ENCODE results near the gene RFC2.
A peak's percentile ranks its signal among the peaks of the same experiment; 100 is the strongest.

The RFC2 gene

DNA sequence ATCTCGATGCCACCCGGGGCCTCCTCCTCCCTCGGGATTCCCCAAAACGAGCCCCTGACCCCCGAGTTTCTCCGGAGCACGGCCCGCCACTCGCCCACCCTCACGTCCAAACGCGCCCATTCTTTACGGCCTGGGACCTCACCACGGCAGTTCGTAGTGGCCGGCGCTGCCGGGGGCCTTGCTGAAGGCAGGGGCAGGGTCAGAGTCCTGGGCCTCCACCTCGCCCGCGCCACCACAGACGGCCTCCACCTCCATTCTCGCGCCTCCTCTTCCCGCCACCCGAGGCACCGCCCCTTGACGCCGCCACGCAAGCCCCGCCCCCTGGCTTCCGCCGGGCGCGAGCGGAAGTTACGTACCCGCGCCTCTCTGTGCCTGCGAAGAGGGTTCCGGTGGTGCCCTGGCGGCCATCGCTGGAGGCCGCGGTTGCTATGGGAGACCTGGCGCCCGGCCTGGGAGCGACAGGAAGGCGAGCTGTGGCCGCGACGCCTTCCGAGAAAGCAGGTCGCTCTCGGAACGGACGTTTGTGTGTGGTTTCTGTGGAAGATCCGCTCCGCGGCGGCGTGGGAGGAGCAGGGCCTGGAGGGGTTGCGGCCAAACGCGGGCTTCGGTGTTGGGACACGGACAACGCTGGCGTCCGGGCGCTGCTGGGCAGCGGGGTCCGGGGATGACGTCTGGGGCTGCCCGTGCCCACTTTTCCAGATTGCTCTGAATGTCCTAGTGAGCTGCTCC is at the start of gene RFC2:
RFC2 (minus strand) TSS at position 271 of the 729 bp plus-strand sequence; CDS start at position 255, 16 bp downstream.
- peaks cover 21% of the 10 kb centered on the region for H3K36me3 ChIP-seq (ENCODE audit: control insufficient read depth, low read depth, low read length)
- peak within 1 kb of the TSS; percentile 55 for H3K27ac ChIP-seq (ENCODE audit: low read length)
- H3K27me3 ChIP-seq (ENCODE audit: control insufficient read depth, insufficient read depth, low read length), result no peaks in the 10 kb centered on the region
- H3K9me3 ChIP-seq (ENCODE audit: control insufficient read depth, low read depth, low read length), result no peaks in the 10 kb centered on the region
- peak within 1 kb of the TSS; percentile 91 for H3K4me3 ChIP-seq (ENCODE audit: low read length)
- peak within 1 kb of the TSS; percentile 92 for H3K9ac ChIP-seq (ENCODE audit: low read length)
- H3K4me1 ChIP-seq (ENCODE audit: control insufficient read depth, low read depth, low read length), result peaks cover 9% of the 10 kb centered on the region

DNA sequence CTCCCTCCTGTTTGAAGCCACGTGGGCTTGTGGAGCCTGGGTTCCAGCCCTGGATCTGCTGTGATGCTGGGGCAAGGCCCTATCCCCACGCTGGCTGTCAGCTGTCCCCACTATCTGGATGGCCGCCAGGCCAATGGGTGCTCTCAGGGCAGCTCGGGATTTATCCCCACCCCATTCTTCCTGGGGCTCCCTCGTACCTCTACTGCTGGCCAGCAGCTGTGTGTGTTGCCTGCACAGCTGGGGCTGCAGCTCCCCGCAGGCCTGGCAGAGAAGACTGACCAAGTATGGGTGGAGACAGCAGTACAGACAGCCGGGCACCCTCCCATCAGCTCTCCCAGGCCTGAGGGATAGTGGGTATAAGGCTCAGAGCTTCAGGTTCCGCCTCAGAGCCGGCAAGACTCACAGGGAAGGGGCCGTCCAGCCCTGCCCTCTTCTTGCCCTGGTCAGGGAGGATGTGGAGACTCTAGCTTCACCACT is 48.6 kb upstream of the RFC2 start:
- Histone ChIP-seq H3K27ac (ENCODE audit: low read length) (no peak overlapping the region), H3K4me3 (ENCODE audit: low read length) (no peak overlapping the region), H3K9ac (ENCODE audit: low read length) (no peak overlapping the region), H3K9me3 (ENCODE audit: control insufficient read depth, low read depth, low read length) (no peaks in the 10 kb centered on the region), H3K36me3 (ENCODE audit: control insufficient read depth, low read depth, low read length) (no peaks in the 10 kb centered on the region), H3K27me3 (ENCODE audit: control insufficient read depth, insufficient read depth, low read length) (no peaks in the 10 kb centered on the region), H3K4me1 (ENCODE audit: control insufficient read depth, low read depth, low read length) (no peaks in the 10 kb centered on the region)

DNA sequence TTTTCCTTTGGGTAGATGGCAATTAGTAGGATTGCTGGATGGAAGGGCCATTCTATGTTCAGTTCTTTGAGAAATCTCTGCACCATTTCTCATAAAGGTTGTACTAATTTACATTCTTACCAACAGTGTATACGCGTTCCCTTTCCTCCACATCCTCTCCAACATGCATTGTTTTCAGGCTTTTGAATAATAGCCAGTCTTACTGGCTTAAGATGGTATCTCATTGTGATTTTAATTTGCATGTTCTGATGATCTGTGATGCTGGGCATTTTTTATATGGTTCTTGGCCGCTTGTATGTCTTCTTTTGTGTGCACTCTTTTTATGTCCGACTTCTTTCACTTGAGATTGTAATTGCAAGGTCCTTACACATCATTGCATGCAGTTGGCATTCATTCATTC is 46.7 kb upstream of the RFC2 start:
- H3K4me3 ChIP-seq (ENCODE audit: low read length), result no peak overlapping the region
- H3K4me1 ChIP-seq (ENCODE audit: control insufficient read depth, low read depth, low read length), result no peaks in the 10 kb centered on the region
- no peaks in the 10 kb centered on the region for H3K9me3 ChIP-seq (ENCODE audit: control insufficient read depth, low read depth, low read length)
- no peak overlapping the region for H3K27ac ChIP-seq (ENCODE audit: low read length)
- H3K27me3 ChIP-seq (ENCODE audit: control insufficient read depth, insufficient read depth, low read length), result no peaks in the 10 kb centered on the region
- no peak overlapping the region for H3K9ac ChIP-seq (ENCODE audit: low read length)
- H3K36me3 ChIP-seq (ENCODE audit: control insufficient read depth, low read depth, low read length), result no peaks in the 10 kb centered on the region

DNA sequence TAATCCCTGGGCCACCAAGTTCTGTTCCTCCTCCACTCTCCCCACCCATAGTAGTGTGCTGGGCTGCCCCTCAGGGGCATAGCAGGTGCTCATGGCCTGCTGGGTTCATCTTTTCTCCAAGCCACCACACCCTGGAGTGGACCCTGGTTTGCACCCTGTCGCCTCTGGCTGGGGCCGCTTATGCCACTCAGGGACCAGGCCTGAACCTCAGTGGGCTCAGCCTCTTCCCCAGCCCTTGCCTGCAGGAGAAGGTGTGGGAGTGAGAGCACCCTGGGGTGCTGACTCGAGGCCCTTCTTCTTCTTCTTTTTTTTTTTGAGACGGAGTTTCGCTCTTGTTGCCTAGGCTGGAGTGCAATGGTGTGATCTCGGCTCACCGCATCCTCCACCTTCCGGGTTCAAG is 45.2 kb upstream of the RFC2 start:
- Histone ChIP-seq H3K27ac (ENCODE audit: low read length) (no peak overlapping the region), H3K27me3 (ENCODE audit: control insufficient read depth, insufficient read depth, low read length) (no peaks in the 10 kb centered on the region), H3K4me3 (ENCODE audit: low read length) (no peak overlapping the region), H3K36me3 (ENCODE audit: control insufficient read depth, low read depth, low read length) (no peaks in the 10 kb centered on the region), H3K9ac (ENCODE audit: low read length) (no peak overlapping the region), H3K9me3 (ENCODE audit: control insufficient read depth, low read depth, low read length) (no peaks in the 10 kb centered on the region), H3K4me1 (ENCODE audit: control insufficient read depth, low read depth, low read length) (peaks cover 4% of the 10 kb centered on the region)

DNA sequence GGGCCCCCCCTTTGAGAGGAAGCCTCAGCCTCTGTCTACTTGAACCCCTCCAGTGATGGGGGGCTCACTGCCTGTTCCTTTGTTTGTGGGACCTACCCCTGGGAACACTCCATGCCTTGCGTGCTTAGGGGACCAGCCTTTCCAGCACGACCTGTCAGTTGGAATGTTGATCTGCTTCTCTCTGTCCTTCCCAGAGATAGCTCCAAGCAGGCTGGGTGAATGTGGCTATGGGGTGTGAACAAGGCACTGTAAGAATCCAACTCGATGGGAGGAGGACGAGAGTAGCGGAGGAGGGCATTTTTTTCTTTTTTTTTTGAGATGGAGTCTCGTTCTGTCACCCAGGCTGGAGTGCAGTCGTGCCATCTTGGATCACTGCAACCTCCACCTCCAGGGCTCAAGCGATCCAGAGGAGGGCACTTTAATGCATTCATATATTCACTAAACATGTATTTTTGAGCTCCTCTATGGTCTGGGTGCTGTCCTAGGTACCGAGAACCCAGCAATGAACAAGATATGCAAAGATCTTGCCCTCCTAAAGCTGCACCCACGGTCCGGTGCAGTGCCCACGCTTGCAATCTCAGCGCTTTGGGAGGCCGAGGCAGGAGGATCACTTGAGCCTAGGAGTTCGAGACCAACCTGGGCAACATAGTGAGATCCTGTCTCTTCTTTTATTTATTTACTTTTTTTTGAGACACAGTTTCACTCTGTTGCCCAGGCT is 43.5 kb upstream of the RFC2 start:
- Histone ChIP-seq H3K9me3 (ENCODE audit: control insufficient read depth, low read depth, low read length) (no peaks in the 10 kb centered on the region), H3K9ac (ENCODE audit: low read length) (no peak overlapping the region), H3K27me3 (ENCODE audit: control insufficient read depth, insufficient read depth, low read length) (no peaks in the 10 kb centered on the region), H3K4me1 (ENCODE audit: control insufficient read depth, low read depth, low read length) (peaks cover 10% of the 10 kb centered on the region), H3K4me3 (ENCODE audit: low read length) (no peak overlapping the region), H3K27ac (ENCODE audit: low read length) (no peak overlapping the region), H3K36me3 (ENCODE audit: control insufficient read depth, low read depth, low read length) (no peaks in the 10 kb centered on the region)

DNA sequence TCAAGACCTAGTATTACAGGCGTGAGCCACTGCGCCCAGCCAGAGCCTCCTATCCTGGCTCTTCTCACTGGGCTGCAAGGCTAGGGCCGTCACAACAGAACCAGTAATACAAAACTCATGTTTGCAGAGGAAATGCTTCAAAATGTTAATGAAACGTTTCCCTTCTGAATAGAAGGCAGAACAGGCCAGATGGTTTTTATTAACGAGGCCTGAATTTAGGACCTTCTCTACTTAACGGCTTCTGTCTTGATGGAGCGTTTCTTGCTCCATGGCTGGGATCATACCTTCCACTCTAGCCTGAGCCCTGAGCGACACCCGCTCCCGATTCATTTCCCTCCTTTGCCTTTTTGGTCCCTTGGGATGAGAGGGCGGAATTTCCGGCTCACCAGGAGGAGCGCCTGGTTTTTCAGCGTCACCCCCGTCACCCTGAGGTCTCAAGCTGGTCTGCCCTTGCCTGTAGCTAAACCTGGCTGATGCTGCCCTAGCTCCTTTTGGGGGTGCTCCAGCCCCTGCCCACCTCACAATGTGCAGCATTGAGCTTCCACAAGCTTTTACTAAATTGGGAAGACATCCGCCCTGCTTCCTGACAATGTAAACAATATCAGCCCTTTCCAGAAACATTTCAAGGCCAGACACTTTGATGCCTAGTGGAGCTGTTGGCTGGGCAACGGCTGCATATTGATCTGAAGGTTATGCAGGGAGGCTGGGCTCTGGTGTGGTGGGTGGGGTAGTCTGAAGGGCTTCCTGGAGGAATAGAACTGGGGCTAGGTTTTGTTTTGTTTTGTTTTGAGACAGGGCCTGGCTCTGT is 40.2 kb upstream of the RFC2 start:
- Histone ChIP-seq H3K36me3 (ENCODE audit: control insufficient read depth, low read depth, low read length) (no peaks in the 10 kb centered on the region), H3K9me3 (ENCODE audit: control insufficient read depth, low read depth, low read length) (no peaks in the 10 kb centered on the region), H3K4me3 (ENCODE audit: low read length) (no peak overlapping the region), H3K4me1 (ENCODE audit: control insufficient read depth, low read depth, low read length) (peaks cover 16% of the 10 kb centered on the region), H3K27ac (ENCODE audit: low read length) (no peak overlapping the region), H3K27me3 (ENCODE audit: control insufficient read depth, insufficient read depth, low read length) (peaks cover 9% of the 10 kb centered on the region), H3K9ac (ENCODE audit: low read length) (no peak overlapping the region)

DNA sequence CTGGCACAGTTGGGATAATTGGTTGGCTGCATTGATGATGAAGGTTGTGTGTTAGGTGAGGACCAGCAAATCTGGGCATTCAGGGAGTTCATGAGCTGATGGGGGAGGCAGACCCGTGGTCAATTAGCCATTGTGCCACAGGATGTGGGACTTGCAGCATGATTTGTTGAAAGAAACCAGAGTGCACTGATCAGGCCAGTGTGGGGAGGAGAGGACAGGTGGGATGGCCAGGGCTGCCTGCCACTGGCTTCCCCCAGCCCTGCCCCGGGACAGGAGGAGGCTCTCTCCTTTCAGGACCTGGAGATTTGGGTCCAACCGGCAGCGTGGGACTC is 39.3 kb upstream of the RFC2 start:
- H3K27ac ChIP-seq (ENCODE audit: low read length), result no peak overlapping the region
- no peaks in the 10 kb centered on the region for H3K36me3 ChIP-seq (ENCODE audit: control insufficient read depth, low read depth, low read length)
- H3K27me3 ChIP-seq (ENCODE audit: control insufficient read depth, insufficient read depth, low read length), result peaks cover 13% of the 10 kb centered on the region
- peaks cover 16% of the 10 kb centered on the region for H3K4me1 ChIP-seq (ENCODE audit: control insufficient read depth, low read depth, low read length)
- no peak overlapping the region for H3K9ac ChIP-seq (ENCODE audit: low read length)
- no peaks in the 10 kb centered on the region for H3K9me3 ChIP-seq (ENCODE audit: control insufficient read depth, low read depth, low read length)
- H3K4me3 ChIP-seq (ENCODE audit: low read length), result no peak overlapping the region

DNA sequence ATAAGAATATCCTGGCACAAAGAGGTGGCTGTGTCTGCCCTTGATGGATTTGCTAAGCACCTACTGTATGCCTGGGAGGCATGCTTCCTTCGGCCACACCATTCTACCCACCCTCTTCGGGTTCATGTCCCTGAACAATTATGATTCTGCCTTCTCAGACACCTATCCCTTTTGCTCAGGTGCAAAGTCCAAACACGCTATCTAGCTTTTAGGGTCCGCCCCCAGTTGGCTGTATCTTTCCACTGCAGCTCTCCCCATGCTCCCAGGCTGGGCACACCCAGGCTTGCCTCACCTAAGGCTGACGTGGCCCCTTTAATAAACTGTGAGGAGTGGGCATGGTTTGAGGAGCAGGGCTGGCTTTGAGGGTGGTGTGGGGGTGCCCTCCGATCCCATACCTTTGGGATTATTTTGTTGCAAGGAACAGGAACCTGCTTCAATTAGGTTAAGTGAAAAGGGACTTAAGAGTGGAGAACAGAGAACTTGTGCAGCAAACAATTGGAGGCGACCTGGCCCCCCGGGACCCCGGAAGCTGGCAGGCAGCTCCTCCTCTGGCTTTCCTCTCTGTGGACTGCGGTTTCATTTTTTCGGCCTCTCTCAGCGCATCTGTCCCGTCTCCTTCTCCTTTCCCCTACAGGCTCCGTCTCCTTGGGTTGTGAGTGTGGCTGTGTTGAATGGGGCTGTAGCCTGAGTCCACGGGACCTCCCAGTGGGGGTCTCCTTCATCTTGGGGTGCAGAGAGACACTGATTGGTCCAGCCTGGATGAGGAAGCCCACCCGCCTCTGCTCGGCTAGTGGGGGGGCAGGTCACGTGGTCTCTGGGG is 38.8 kb upstream of the RFC2 start:
- H3K9ac ChIP-seq (ENCODE audit: low read length), result no peak overlapping the region
- no peaks in the 10 kb centered on the region for H3K36me3 ChIP-seq (ENCODE audit: control insufficient read depth, low read depth, low read length)
- no peaks in the 10 kb centered on the region for H3K9me3 ChIP-seq (ENCODE audit: control insufficient read depth, low read depth, low read length)
- H3K4me1 ChIP-seq (ENCODE audit: control insufficient read depth, low read depth, low read length), result peaks cover 21% of the 10 kb centered on the region
- H3K4me3 ChIP-seq (ENCODE audit: low read length), result no peak overlapping the region
- no peak overlapping the region for H3K27ac ChIP-seq (ENCODE audit: low read length)
- H3K27me3 ChIP-seq (ENCODE audit: control insufficient read depth, insufficient read depth, low read length), result peaks cover 19% of the 10 kb centered on the region

DNA sequence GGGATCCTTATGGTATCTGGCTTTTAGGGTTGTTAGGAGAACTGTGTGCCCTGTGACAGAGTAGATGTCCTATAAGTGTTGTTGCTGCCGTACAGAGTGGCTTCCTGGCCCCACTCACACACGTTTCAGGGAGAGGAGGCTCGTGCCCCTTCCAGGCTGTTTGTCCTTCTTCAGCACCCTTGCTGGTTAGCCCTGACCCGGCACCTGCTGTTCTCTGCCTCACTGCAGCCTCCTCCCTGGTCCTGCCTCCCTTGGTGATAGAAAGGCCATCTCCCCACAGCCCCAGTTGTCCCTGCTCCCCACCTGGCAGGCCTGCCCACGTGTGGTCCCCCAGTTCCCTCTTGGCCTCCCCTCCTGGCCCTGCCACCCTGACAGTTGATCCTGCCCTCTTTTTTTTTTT is 37.3 kb upstream of the RFC2 start:
- Histone ChIP-seq H3K4me3 (ENCODE audit: low read length) (no peak overlapping the region), H3K4me1 (ENCODE audit: control insufficient read depth, low read depth, low read length) (peaks cover 21% of the 10 kb centered on the region), H3K27ac (ENCODE audit: low read length) (no peak overlapping the region), H3K36me3 (ENCODE audit: control insufficient read depth, low read depth, low read length) (no peaks in the 10 kb centered on the region), H3K9me3 (ENCODE audit: control insufficient read depth, low read depth, low read length) (no peaks in the 10 kb centered on the region), H3K9ac (ENCODE audit: low read length) (no peak overlapping the region), H3K27me3 (ENCODE audit: control insufficient read depth, insufficient read depth, low read length) (peaks cover 27% of the 10 kb centered on the region)

DNA sequence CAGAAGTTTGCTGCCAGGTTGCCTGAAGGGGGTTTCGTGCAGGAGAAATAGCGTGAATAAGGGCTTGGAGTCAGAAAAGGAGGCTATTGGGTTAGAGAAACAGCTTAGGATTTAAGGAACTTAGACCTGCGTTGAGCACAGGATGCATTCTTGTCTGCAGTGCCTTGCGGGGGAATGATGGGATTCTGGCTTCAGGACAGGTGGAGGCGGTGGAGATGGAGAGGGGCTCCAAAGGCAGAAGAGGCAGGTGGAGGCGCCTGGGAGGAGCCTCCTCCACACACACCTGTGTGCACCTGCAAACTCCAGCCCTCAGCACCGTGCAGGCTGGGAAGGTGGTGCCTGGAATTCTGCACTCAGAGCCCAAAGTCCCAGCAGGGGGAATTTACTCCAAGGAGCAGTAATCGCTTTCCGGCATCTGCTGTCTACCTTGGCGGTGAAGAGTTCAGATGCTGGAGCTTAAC is 36.8 kb upstream of the RFC2 start:
- H3K4me1 ChIP-seq (ENCODE audit: control insufficient read depth, low read depth, low read length), result peaks cover 21% of the 10 kb centered on the region
- no peaks in the 10 kb centered on the region for H3K9me3 ChIP-seq (ENCODE audit: control insufficient read depth, low read depth, low read length)
- H3K27ac ChIP-seq (ENCODE audit: low read length), result no peak overlapping the region
- H3K9ac ChIP-seq (ENCODE audit: low read length), result no peak overlapping the region
- H3K27me3 ChIP-seq (ENCODE audit: control insufficient read depth, insufficient read depth, low read length), result peaks cover 27% of the 10 kb centered on the region
- H3K36me3 ChIP-seq (ENCODE audit: control insufficient read depth, low read depth, low read length), result no peaks in the 10 kb centered on the region
- H3K4me3 ChIP-seq (ENCODE audit: low read length), result peak overlapping the region; percentile 60

DNA sequence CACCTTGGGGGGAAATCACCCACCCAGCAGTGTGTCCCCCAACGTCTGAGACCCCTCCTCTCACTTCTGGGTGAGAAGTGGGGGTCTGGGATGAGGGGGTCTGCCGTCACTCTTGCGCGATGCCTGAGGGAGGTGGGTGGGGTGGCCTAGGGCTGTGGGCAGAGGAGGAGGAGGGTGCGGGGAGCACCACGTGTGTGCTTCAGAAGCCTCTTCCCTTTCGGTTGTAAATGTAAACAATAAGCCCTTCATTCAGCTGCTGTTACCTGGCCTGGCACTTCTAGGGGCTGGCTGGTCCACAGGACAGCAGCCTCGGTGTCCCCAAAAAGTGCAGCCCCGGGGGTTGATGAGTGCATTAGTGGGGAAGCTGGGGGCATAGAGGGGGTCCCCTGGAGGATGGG is 36.4 kb upstream of the RFC2 start:
- H3K4me1 ChIP-seq (ENCODE audit: control insufficient read depth, low read depth, low read length), result peaks cover 21% of the 10 kb centered on the region
- no peak overlapping the region for H3K27ac ChIP-seq (ENCODE audit: low read length)
- no peaks in the 10 kb centered on the region for H3K9me3 ChIP-seq (ENCODE audit: control insufficient read depth, low read depth, low read length)
- peak overlapping the region; percentile 60 for H3K4me3 ChIP-seq (ENCODE audit: low read length)
- no peaks in the 10 kb centered on the region for H3K36me3 ChIP-seq (ENCODE audit: control insufficient read depth, low read depth, low read length)
- peaks cover 27% of the 10 kb centered on the region for H3K27me3 ChIP-seq (ENCODE audit: control insufficient read depth, insufficient read depth, low read length)
- H3K9ac ChIP-seq (ENCODE audit: low read length), result peak overlapping the region; percentile 27

All from iPS-18a (cell line).